GM18858 (cell line): ENCODE measurements around the gene LRRTM2.
"Not testable (repeated sequence)": the region's sequence is repeated elsewhere in the genome, so short reads cannot be mapped to it uniquely, and the experiment has no call there.

Experiments used
- ATAC-seq: cut with Tn5 transposase; IDR thresholded peaks from one replicate; pipeline ENCODE4 v1.9.1; 2021; ENCODE audit not compliant: unreplicated experiment

LRRTM2 gene

GRCh38 chr5:138841531-138841930 lies 33.6 kb downstream of the LRRTM2 start:
- no peak for ATAC-seq

GRCh38 chr5:138840103-138840502 lies 35.0 kb downstream of the LRRTM2 start:
- no peak for ATAC-seq

GRCh38 chr5:138837160-138837559 lies 38.0 kb downstream of the LRRTM2 start:
- ATAC-seq, result no peak

- ATAC-seq, result not testable (repeated sequence)
Measured at GRCh38 chr5:138834853-138835252, 40.3 kb downstream of the LRRTM2 start.

- ATAC-seq, result no peak
Measured at GRCh38 chr5:138833726-138834480, 41.2 kb downstream of the LRRTM2 start.

GRCh38 chr5:138833080-138833479 lies 42.1 kb downstream of the LRRTM2 start:
- ATAC-seq, result no peak

- ATAC-seq, result no peak
Measured at GRCh38 chr5:138832218-138832617, 42.9 kb downstream of the LRRTM2 start.

- no peak for ATAC-seq
Measured at GRCh38 chr5:138831703-138832102, 43.4 kb downstream of the LRRTM2 start.

GRCh38 chr5:138829341-138829740 lies 45.8 kb downstream of the LRRTM2 start:
- no peak for ATAC-seq

GRCh38 chr5:138828556-138828955 lies 46.6 kb downstream of the LRRTM2 start:
- no peak for ATAC-seq

- ATAC-seq, result no peak
Measured at GRCh38 chr5:138824924-138825863, 49.9 kb downstream of the LRRTM2 start.

- no peak for ATAC-seq
Measured at GRCh38 chr5:138824516-138824915, 50.6 kb downstream of the LRRTM2 start.

GRCh38 chr5:138820695-138821094 lies 54.4 kb downstream of the LRRTM2 start:
- ATAC-seq, result no peak

GRCh38 chr5:138819081-138819480 lies 56.1 kb downstream of the LRRTM2 start:
- ATAC-seq, result no peak
